OCI-LY7 (cell line): Measurements from ENCODE around the gene CTSE. TPM values are rescaled to one million over a fixed set of nuclear protein-coding genes. Genes with fewer than 3 reads are reported as not detected.

Source experiments
- BruUV-seq: library from RNA; stranded (reverse); fragments of 400-500 nt; replicated peaks from 2 replicates; lab custom pipeline; 2021; lab: Mats Ljungman, UMichigan
- CTCF ChIA-PET: fragments of 300-600 bp; sonication (Branson Sonifier 250); formaldehyde crosslinking; loops from one replicate; lab custom pipeline; 2022; ENCODE audit warnings: antibody characterized with exemption; ENCODE audit not compliant: unreplicated experiment; lab: Charles Lee
- POLR2A ChIA-PET: fragments of 300-600 bp; sonication (Branson Sonifier 250); formaldehyde crosslinking; loops from one replicate; lab custom pipeline; 2022; ENCODE audit warnings: antibody characterized with exemption; lab: Charles Lee
- DNase-seq: peaks from one replicate; pipeline ENCODE4 v3.0.0-alpha.2; 2015; ENCODE audit warnings: low spot score
- H2AFZ ChIP-seq: fragments of 200-600 bp; sonication (generic), shearing (Covaris generic); 2 replicates; pipeline ENCODE4 v1.6.1; 2014; ENCODE audit warnings: mild to moderate bottlenecking, antibody characterized with exemption, low read length, moderate library complexity
- H3K27ac ChIP-seq: fragments of 200-600 bp; sonication (generic); 2 replicates; pipeline ENCODE4 v1.5.1; 2014; ENCODE audit warnings: mixed run types, low read depth, mild to moderate bottlenecking, moderate library complexity, low read length, inconsistent platforms; ENCODE audit not compliant: poor library complexity, severe bottlenecking
- H3K36me3 ChIP-seq: fragments of 200-600 bp; sonication (generic); 2 replicates; pipeline ENCODE4 v1.6.1; 2014; ENCODE audit warnings: mild to moderate bottlenecking, antibody characterized with exemption, low read length, moderate library complexity, mixed read lengths; ENCODE audit not compliant: insufficient read depth
- H3K4me1 ChIP-seq: fragments of 200-600 bp; sonication (generic); 2 replicates; pipeline ENCODE4 v1.5.1; 2014; ENCODE audit warnings: mild to moderate bottlenecking, low read length; ENCODE audit not compliant: insufficient read depth, poor library complexity, severe bottlenecking
- H3K4me2 ChIP-seq: fragments of 200-600 bp; sonication (generic); 2 replicates; pipeline ENCODE4 v1.6.1; 2014; ENCODE audit warnings: mild to moderate bottlenecking, low read length
- H3K4me3 ChIP-seq: fragments of 200-600 bp; sonication (generic); 2 replicates; pipeline ENCODE4 v1.5.1; 2014; ENCODE audit warnings: mild to moderate bottlenecking, low read depth, low read length; ENCODE audit not compliant: poor library complexity, severe bottlenecking
- H3K79me2 ChIP-seq: fragments of 200-600 bp; sonication (generic); 2 replicates; pipeline ENCODE4 v1.6.1; 2016; ENCODE audit warnings: low read depth, mild to moderate bottlenecking, low read length, moderate library complexity, mixed read lengths; ENCODE audit not compliant: insufficient read depth
- H3K9me2 ChIP-seq: fragments of 200-600 bp; sonication (generic); 2 replicates; pipeline ENCODE4 v1.6.1; 2016; ENCODE audit warnings: mild to moderate bottlenecking, low read length, mixed read lengths; ENCODE audit not compliant: insufficient read depth
- H3K9me3 ChIP-seq: fragments of 200-600 bp; sonication (generic); 2 replicates; pipeline ENCODE4 v1.6.1; 2014; ENCODE audit warnings: mild to moderate bottlenecking, mixed run types, low read length, mixed read lengths
- H4K20me1 ChIP-seq: fragments of 200-600 bp; sonication (generic); 2 replicates; pipeline ENCODE4 v1.6.1; 2014; ENCODE audit warnings: mild to moderate bottlenecking, antibody characterized with exemption, low read length, moderate library complexity, mixed read lengths; ENCODE audit not compliant: insufficient read depth
- CTCF ChIP-seq: fragments of 200-600 bp; sonication (generic); conservative IDR thresholded peaks from 2 replicates; pipeline ENCODE4 v1.5.1; 2014; ENCODE audit warnings: mild to moderate bottlenecking, antibody characterized with exemption, low read length, moderate library complexity, mixed read lengths
- EZH2phosphoT487 ChIP-seq: fragments of 200-600 bp; sonication (generic); IDR thresholded peaks from 2 replicates; pipeline ENCODE4 v1.6.1; 2018; ENCODE audit warnings: low read depth, borderline replicate concordance, mild to moderate bottlenecking, mixed run types, antibody characterized with exemption, low read length, moderate library complexity, mixed read lengths
- intact Hi-C: fragments of 100-400 bp; cut with micrococcal nuclease; formaldehyde crosslinking; loops from one replicate; pipeline ENCODE4 v1.10.0; 2022; ENCODE audit not compliant: unreplicated experiment
- total RNA-seq, 2 experiments: library from RNA; depleted of rRNA in 1 of 2; stranded (reverse); fragments of >200 nt in 1 of 2; shearing (Covaris generic) in 1 of 2; gene quantifications; 2 replicates each; pipeline ENCODE4 v1.2.3, GENCODE V29; 2014 to 2022

CTSE gene
- total RNA-seq, 2 experiments from 2014 or later, result not detected

- BruUV-seq, result no TSS peak
- no peaks in the 10 kb centered on the region for H4K20me1 ChIP-seq
- no peaks in the 10 kb centered on the region for H3K36me3 ChIP-seq
- ChIA-PET CTCF (no interaction called here), POLR2A (no interaction called here)
- intact Hi-C loops, result no loop called here
- H3K9me2 ChIP-seq, result no peaks in the 10 kb centered on the region
- no peaks in the 10 kb centered on the region for H3K4me1 ChIP-seq
- TF ChIP-seq EZH2phosphoT487 (no peak), CTCF (no peak)
- DNase-seq, result no peak
- H3K4me3 ChIP-seq, result no peak overlapping the region
- H3K4me2 ChIP-seq, result no peak overlapping the region
- no peaks in the 10 kb centered on the region for H3K9me3 ChIP-seq
- H2AFZ ChIP-seq, result no peak overlapping the region
- H3K27ac ChIP-seq, result no peak overlapping the region
- H3K79me2 ChIP-seq, result no peaks in the 10 kb centered on the region
These were observed 63.9 kb downstream of the CTSE start for GRCh38 chr1:205959789-205960188.

Other genes starting within 250 kb of the CTSE start
- 5.0 and 5.9 TPM in 2 replicates for gene RAB29, start 248.4 kb downstream of the CTSE start, total RNA-seq (2014; rRNA removed; shearing (Covaris generic))
- 5.8 and 7.8 TPM in 2 replicates for gene RAB29, start 248.4 kb downstream of the CTSE start, total RNA-seq (2022)
- gene SLC41A1, start 210.7 kb downstream of the CTSE start, total RNA-seq (2014; rRNA removed; shearing (Covaris generic)), result 3.1 and 3.2 TPM in 2 replicates
- gene SLC41A1, start 210.7 kb downstream of the CTSE start, total RNA-seq (2022), result 6.4 and 8.2 TPM in 2 replicates
- gene PM20D1, start 173.8 kb downstream of the CTSE start, total RNA-seq (2014; rRNA removed; shearing (Covaris generic)), result not detected in 2 replicates
- gene PM20D1, start 173.8 kb downstream of the CTSE start, total RNA-seq (2022), result not detected in 2 replicates
- gene SLC26A9, start 80.4 kb downstream of the CTSE start, total RNA-seq (2014; rRNA removed; shearing (Covaris generic)), result not detected in 2 replicates
- not detected in 2 replicates for gene SLC26A9, start 80.4 kb downstream of the CTSE start, total RNA-seq (2022)
- gene RAB7B, start 20.5 kb downstream of the CTSE start, total RNA-seq (2014; rRNA removed; shearing (Covaris generic)), result not detected in 2 replicates
- gene RAB7B, start 20.5 kb downstream of the CTSE start, total RNA-seq (2022), result not detected in 2 replicates
- 5.0 and 6.4 TPM in 2 replicates for gene RHEX, start 29.3 kb upstream of the CTSE start, total RNA-seq (2014; rRNA removed; shearing (Covaris generic))
- 9.9 and 10.0 TPM in 2 replicates for gene RHEX, start 29.3 kb upstream of the CTSE start, total RNA-seq (2022)
- gene AVPR1B, start 93.5 kb upstream of the CTSE start, total RNA-seq (2014; rRNA removed; shearing (Covaris generic)), result not detected in 2 replicates
- not detected in 2 replicates for gene AVPR1B, start 93.5 kb upstream of the CTSE start, total RNA-seq (2022)
- 31.0 and 35.0 TPM in 2 replicates for gene FAM72A, start 178.9 kb upstream of the CTSE start, total RNA-seq (2014; rRNA removed; shearing (Covaris generic))
- 60.1 and 78.2 TPM in 2 replicates for gene FAM72A, start 178.9 kb upstream of the CTSE start, total RNA-seq (2022)
- gene SRGAP2, start 179.6 kb upstream of the CTSE start, total RNA-seq (2014; rRNA removed; shearing (Covaris generic)), result 58.3 and 65.1 TPM in 2 replicates
- 82.5 and 90.1 TPM in 2 replicates for gene SRGAP2, start 179.6 kb upstream of the CTSE start, total RNA-seq (2022)